Nephron (organoid): ENCODE measurements around the gene SMPD3.

Experiments used
- H3K27ac Mint-ChIP-seq, 3 experiments: 2 replicates each; pipeline ENCODE4 v1.8.0; 2020; ENCODE audit warnings: mixed read lengths in 3 of 3, mild to moderate bottlenecking in 2 of 3, moderate library complexity in 1 of 3
- H3K27me3 Mint-ChIP-seq: 2 replicates; pipeline ENCODE4 v1.8.0; 2021; ENCODE audit warnings: low read depth, mild to moderate bottlenecking, moderate library complexity, mixed read lengths
- H3K36me3 Mint-ChIP-seq: 2 replicates; pipeline ENCODE4 v1.8.0; 2020; ENCODE audit warnings: low read depth, mixed read lengths
- H3K4me1 Mint-ChIP-seq: 2 replicates; pipeline ENCODE4 v1.8.0; 2020; ENCODE audit warnings: mixed read lengths
- H3K4me3 Mint-ChIP-seq, 3 experiments: 2 replicates each; pipeline ENCODE4 v1.8.0; 2020; ENCODE audit warnings: mild to moderate bottlenecking in 3 of 3, mixed read lengths in 3 of 3, moderate library complexity in 2 of 3
- H3K9me3 Mint-ChIP-seq: 2 replicates; pipeline ENCODE4 v1.8.0; 2020; ENCODE audit warnings: mixed read lengths
- TF ChIP-seq, protein P1 (sequence below), 3 experiments: fragments of 200-600 bp; sonication (generic); IDR thresholded peaks; one replicate each; pipeline ENCODE4 v1.5.0; 2021; ENCODE audit warnings: antibody characterized with exemption in 3 of 3; ENCODE audit not compliant: unreplicated experiment in 3 of 3

Gene SMPD3

DNA sequence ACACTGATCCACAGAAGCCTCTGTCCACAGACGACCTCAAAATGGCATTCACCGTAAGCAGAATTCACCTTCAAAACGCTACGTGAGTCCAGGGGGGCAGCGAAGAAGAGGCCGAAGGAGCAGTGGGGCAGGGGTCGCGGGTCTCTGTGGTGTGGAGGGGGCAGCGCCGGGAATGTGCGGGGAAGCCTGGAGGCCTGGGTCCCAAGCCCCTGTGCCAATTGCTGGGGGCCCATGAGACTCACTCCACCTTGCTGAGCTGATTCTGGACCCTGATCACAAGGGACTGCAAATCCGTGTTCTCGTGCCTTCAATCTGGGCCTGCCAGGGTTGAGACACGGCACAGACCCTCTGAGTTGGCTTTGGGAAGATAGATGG lies 43.3 kb upstream of the SMPD3 start:
- peak overlapping the region in 1 of 3 experiments; percentile 45 for H3K4me3 Mint-ChIP-seq
- H3K27ac Mint-ChIP-seq: peak overlapping the region; percentile 79 to 93 (median 93)
- peaks cover 21% of the 10 kb centered on the region for H3K4me1 Mint-ChIP-seq
- H3K27me3 Mint-ChIP-seq: no peaks in the 10 kb centered on the region
- TF ChIP-seq, protein P1, sequence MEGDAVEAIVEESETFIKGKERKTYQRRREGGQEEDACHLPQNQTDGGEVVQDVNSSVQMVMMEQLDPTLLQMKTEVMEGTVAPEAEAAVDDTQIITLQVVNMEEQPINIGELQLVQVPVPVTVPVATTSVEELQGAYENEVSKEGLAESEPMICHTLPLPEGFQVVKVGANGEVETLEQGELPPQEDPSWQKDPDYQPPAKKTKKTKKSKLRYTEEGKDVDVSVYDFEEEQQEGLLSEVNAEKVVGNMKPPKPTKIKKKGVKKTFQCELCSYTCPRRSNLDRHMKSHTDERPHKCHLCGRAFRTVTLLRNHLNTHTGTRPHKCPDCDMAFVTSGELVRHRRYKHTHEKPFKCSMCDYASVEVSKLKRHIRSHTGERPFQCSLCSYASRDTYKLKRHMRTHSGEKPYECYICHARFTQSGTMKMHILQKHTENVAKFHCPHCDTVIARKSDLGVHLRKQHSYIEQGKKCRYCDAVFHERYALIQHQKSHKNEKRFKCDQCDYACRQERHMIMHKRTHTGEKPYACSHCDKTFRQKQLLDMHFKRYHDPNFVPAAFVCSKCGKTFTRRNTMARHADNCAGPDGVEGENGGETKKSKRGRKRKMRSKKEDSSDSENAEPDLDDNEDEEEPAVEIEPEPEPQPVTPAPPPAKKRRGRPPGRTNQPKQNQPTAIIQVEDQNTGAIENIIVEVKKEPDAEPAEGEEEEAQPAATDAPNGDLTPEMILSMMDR (IDR thresholded peaks at IDR 0.05; ENCODE audit: unreplicated experiment in 3 of 3): no peak
- peaks cover 3% of the 10 kb centered on the region for H3K9me3 Mint-ChIP-seq
- H3K36me3 Mint-ChIP-seq: no peaks in the 10 kb centered on the region

DNA sequence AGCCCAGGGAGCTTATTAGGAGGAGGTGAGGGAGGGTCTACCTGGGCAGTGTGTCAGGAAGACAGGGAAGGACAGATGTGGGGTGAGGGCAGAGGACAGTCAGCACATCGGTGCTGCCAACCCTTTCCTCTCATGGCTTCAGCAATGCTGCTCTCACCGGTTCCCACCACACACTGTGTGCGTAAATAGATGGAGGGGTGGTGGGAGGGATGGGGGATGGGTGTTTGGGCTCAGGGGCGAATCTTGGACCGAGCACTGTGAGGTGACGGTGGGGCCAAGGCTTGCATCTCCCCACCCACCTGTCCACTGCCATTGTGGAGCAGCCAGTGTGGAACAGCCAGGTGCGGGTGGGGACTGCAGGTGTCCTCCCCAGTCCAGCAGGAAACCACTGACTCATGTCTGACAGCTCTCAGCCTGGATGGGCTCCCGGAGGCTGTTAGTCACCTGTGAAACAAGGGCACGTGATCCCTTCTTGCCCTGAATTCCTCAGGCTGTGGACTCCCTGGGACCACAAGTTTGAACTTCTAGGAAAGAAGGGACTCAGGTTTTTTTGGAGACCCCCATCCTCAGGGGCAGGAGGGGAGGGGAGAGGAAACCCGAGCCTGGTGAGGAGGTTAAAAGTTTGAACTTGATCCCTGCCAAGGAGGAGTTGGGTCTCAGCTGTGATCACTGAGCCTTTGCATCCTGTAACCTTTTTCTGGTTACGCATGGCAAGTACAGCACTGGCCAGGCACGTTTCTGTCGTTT lies 42.7 kb upstream of the SMPD3 start:
- peaks cover 3% of the 10 kb centered on the region for H3K9me3 Mint-ChIP-seq

DNA sequence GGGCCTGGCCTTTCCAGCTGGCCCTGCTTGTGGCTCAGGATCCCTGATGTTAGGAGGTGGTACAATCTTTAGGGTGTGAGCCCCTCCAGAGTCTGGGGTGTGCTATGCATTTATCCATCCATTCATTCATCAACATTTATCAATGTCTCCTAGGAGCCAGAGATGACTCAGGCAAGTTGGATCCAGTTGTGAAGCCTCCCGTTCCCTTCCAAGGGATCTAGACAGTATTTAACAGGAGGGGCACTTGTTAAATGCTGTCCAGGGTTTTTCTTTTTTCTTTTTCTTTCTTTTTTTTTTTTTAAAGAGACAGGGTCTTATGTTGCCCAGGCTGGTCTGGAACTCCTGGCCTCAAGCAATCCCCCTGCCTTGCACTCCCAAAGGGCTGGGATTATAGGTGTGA lies 42.0 kb upstream of the SMPD3 start:
- Mint-ChIP-seq H3K9me3 (peaks cover 3% of the 10 kb centered on the region), H3K27ac (peak overlapping the region in 2 of 3 experiments; percentile 38 to 93), H3K27me3 (no peaks in the 10 kb centered on the region), H3K36me3 (no peaks in the 10 kb centered on the region), H3K4me1 (peaks cover 22% of the 10 kb centered on the region), H3K4me3 (peak overlapping the region in 1 of 3 experiments; percentile 30)
- TF ChIP-seq, protein P1 (IDR thresholded peaks at IDR 0.05; ENCODE audit: unreplicated experiment in 3 of 3): no peak

More for the DNA sequence above, 42.7 kb upstream of the SMPD3 start:
- peaks cover 22% of the 10 kb centered on the region for H3K4me1 Mint-ChIP-seq
- H3K27me3 Mint-ChIP-seq: no peaks in the 10 kb centered on the region
- TF ChIP-seq, protein P1 (IDR thresholded peaks at IDR 0.05; ENCODE audit: unreplicated experiment in 3 of 3): no peak
- no peaks in the 10 kb centered on the region for H3K36me3 Mint-ChIP-seq
- H3K27ac Mint-ChIP-seq: peak overlapping the region; percentile 79 to 93 (median 93)
- H3K4me3 Mint-ChIP-seq: peak overlapping the region in 2 of 3 experiments; percentile 30 to 45

DNA sequence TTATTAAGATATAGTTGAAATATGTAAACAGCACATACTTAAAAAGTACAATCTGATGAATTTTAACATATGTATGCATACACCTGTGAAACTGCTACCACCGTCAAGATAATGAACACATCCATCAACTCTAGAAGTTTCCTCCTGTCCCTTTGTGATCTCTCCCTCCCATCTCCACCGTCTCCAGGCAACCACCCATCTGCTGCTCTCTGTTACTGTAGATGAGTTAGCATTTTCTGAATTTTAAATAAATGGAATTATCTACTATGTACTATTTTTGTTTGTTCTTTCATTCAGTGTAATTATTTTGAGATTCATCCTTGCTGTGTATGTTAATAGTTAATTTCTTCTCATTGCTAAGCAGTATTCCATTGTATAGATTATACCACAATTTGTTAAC lies 40.2 kb upstream of the SMPD3 start:
- no peak overlapping the region for H3K4me3 Mint-ChIP-seq
- no peaks in the 10 kb centered on the region for H3K36me3 Mint-ChIP-seq
- no peaks in the 10 kb centered on the region for H3K27me3 Mint-ChIP-seq
- TF ChIP-seq, protein P1 (IDR thresholded peaks at IDR 0.05; ENCODE audit: unreplicated experiment in 3 of 3): no peak
- H3K27ac Mint-ChIP-seq: no peak overlapping the region
- H3K4me1 Mint-ChIP-seq: peaks cover 22% of the 10 kb centered on the region
- peaks cover 3% of the 10 kb centered on the region for H3K9me3 Mint-ChIP-seq

DNA sequence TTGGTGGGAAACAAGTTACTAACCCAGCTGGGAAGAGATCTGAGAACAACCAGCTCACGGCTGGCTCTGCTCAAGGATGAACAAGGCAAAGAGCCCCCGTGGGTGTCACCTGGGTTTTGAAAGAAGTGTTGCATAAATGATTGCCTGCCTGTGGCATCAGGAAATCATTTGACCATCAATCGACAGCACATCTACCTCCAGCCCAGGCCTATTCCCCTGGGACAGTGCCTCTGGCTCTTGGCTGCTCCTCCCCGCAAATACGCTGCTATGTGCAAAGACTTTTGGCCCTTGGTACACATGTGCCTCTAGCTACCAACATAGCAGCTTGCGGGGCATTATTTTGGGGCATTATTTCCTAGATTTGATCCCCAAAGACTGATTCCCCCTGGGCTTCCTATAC lies 39.4 kb upstream of the SMPD3 start:
- no peak overlapping the region for H3K27ac Mint-ChIP-seq
- TF ChIP-seq, protein P1 (IDR thresholded peaks at IDR 0.05; ENCODE audit: unreplicated experiment in 3 of 3): no peak
- H3K9me3 Mint-ChIP-seq: peaks cover 7% of the 10 kb centered on the region

DNA sequence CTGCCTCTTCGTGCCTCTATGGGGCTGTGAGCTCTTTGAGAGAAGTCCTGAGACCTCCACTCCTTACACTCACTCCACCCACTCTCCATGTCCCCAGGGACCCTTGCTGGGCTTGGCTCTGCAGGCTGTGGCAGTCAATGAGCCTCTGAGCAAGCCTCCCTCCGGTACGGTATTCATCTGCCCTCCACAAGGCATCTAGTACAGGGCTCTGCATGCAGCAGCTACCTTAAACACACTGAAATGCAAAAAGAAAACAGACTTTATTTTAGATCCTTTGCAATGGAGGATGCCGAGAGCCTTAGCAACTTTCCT lies 38.9 kb upstream of the SMPD3 start:
- no peaks in the 10 kb centered on the region for H3K36me3 Mint-ChIP-seq
- peak overlapping the region in 2 of 3 experiments; percentile 4 to 6 for H3K27ac Mint-ChIP-seq
- no peak overlapping the region for H3K4me3 Mint-ChIP-seq
- H3K4me1 Mint-ChIP-seq: peaks cover 22% of the 10 kb centered on the region
- peaks cover 4% of the 10 kb centered on the region for H3K27me3 Mint-ChIP-seq
- H3K9me3 Mint-ChIP-seq: peaks cover 7% of the 10 kb centered on the region
- TF ChIP-seq, protein P1 (IDR thresholded peaks at IDR 0.05; ENCODE audit: unreplicated experiment in 3 of 3): no peak

More for the DNA sequence above, 39.4 kb upstream of the SMPD3 start:
- H3K36me3 Mint-ChIP-seq: no peaks in the 10 kb centered on the region
- H3K27me3 Mint-ChIP-seq: peaks cover 4% of the 10 kb centered on the region
- peaks cover 22% of the 10 kb centered on the region for H3K4me1 Mint-ChIP-seq
- H3K4me3 Mint-ChIP-seq: no peak overlapping the region
